G401 (cell line): ENCODE data around the gene AMBRA1. TPM values are rescaled to one million over a fixed set of nuclear protein-coding genes. Genes with fewer than 3 reads are reported as not detected.

Experiments
- DNase-seq: peaks from one replicate; pipeline ENCODE4 v3.0.0-alpha.2; 2015; ENCODE audit warnings: low spot score
- in situ Hi-C: cut with HindIII; loops from 2 replicates; pipeline ENCODE4 v1.10.0; 2016; ENCODE audit warnings: low sequenced_read_pairs, mixed read lengths
- total RNA-seq: library from RNA; depleted of rRNA; stranded (reverse); fragments of >200 nt; shearing (Covaris generic); gene quantifications from 2 replicates; pipeline ENCODE4 v1.2.3, GENCODE V29; 2014

AMBRA1 gene
- total RNA-seq, 1 experiment from 2014 or later = 44.6 TPM

DNA sequence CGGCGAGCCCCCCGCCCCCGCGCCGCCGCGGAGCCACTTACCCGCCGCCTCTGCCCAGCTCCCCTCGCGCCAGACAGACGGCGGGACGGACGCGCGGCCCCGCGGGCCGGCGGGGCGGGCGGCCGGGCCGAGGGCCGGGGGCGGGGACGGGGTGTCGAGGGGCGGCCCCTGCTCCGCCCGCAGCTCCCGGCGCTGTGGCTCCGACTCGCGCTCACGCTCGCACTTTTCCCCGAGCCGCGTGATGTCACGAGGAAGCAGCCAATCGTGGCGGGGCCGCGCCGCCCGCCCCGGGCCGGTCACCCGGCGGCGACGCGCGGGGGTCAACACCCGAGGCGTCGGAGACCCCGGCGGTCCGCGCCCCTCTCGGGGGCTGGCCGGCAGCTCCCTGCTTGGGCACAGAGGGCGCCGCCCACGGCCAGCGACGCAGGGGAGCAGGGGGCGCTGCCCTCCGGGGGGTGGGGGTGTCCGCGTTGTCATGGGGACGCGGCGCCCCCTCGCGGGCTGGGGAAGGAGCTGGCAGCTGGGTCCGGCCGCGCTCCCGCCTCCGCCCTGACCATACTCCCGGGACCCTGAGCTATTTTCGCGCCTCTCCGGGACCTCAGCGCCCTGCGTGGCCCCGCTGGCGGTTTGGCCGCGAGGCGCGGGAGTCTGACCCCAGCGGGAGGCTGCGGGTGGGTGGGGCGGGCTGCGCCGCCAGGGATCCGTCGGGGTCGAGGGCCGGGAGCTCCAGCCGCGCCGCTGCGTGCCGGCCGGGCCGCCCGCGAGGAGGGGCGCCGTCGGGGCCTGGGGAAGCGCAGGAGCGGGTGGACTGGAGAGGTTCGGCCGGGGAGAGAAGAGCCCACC, 202.0 kb downstream of the AMBRA1 start, which contains the start of gene CHRM4:
Gene CHRM4 (minus strand): TSS at position 199 of the 843 bp plus-strand sequence. CDS start 5,219 bp downstream, outside the sequence.
- in situ Hi-C loops = no loop called here
- DNase-seq = no peak

DNA sequence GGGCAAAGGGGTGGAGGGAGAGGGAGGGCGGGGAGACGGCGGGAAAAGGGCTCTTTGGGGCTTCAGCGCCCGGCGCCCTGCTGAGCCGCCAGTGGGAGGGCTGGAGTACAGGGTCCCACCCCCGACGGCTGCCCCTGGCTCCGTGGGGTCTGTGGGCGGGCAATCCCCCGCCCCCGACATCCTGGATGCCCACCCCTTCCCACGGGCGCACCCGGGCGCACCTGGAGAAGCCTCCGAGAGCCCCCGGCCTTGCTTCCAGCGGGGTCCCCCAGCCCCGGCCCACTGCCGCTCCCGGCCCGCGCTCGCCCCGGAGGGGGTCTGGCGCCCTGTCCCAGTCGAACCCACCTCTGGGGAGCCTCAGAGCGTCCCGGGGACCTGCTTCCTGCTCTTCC, 202.6 kb downstream of the AMBRA1 start:
- in situ Hi-C loops = no loop called here
- no peak for DNase-seq

DNA sequence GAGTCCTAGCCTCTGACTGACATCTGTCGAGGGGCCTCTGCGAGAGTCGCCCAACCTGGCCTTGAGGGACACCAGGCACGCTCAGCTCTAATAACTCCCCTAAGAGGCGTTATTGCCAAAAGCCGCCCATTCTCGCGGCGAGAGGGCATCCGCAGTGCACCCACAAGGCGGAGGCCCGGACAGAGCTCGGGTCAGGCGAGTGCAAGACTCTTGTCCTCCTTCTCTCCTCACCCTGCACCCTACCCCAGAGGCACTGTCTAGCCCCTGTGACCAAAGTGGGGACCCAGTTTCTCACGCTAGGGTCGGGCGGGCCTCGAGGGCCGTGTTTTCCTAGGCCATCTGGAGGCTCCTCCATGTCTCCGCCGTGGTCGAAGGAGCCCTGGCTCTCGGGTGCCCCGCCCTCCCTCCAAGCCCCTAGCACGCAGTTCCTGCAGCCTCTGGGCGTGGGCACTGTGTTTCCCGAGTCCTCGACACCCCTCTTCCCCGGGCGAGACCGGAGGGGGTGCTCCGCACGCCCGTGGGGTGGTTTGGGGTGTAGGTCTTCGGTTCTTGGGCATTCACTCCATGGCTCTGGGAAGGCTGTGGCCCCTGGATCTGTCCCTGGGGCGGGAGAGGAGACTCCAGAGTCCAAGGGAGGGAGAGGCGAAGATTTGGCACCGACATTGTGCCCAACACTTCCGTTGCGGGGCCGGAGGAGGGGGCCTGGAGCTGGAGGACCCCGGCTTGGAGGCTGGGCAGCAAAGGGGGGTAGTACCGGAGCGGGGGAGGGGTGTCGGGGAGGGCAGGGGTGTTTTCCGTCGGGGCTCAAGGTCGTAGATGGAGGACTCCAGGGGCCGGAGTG, 203.3 kb downstream of the AMBRA1 start:
- in situ Hi-C loops = no loop called here
- no peak for DNase-seq

DNA sequence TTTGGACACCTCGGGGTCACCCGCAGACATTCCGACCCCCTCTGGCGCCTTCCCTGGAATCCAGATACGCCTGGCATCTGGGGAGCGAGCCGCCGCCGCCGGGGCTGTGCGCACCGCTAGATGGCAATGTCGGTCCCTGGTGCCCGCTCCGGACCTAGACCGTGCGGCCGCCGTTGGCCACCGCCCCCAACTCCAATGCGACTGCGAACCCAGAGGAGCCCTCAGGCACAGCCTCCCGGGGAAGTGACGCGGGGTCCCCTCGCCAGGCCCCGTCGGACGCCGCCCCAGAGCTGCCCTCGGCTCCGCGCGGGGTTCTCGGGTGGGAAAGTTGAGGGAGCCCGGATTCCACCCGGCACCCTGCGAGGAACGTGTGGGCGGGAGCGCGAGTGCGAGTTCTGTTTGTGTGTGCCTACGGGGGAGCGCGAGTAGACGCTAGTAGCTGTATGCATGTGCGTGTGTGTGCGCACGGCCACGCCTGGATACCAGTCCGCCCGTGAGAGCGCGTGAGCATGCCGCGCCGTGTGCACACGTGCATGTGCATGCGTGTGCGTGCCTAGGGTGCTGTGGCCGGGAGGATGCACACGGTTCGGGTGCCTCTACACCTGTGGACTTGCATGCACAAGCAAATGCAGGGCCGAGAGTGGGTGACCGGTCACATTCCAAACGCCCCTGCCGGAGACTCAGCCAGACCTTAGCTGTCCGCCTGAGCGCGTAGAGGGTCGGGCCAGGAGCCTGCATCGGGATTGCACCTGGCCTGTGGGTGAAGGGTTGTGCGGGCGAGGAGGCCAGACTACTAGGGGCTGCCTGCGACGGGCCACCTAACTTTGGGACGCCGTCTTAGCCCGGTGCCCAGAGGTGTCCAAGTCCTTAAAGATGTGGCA, 204.1 kb downstream of the AMBRA1 start:
- peak; percentile 61 for DNase-seq
- in situ Hi-C loops = no loop called here

DNA sequence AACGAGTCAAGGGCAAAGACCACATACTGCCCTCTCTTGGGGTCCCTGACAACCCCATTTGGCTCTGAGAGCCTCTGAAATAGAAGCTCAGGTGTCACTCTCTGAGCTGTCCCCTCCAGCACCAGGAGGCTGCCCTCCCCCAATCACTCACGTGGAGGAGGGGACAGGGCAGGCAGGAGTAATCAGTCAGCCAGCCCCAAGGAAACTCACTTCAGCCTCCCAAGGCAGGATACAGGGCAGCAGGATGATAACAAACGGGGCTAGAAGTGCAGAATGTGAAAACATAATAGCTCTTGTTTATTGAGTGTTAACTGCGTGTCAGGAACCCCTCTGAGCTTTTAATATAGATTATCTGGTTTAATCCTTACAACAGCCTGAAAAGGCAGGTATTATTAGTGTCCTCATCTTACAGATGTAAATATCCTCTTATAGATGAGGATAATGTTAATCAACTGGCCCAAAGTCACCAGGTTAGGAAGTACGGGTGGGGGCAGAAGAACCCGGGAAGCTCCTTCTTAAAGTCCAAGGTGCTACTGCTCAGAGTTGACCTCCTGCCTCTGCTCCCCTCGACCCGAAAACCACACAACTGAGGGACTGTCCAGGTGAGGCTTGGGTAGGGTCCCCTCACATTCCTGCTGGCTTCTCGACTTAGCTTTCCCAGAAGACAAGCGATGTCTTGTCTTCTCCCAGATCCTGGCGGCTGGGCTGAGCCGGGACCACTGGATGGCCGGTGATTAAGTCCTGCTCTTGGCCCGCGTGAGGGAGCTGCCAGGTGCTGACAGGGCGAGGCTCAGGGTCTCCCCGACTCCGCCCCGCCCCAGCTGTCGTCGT, 205.0 kb downstream of the AMBRA1 start:
- no peak for DNase-seq
- in situ Hi-C loops = no loop called here

DNA sequence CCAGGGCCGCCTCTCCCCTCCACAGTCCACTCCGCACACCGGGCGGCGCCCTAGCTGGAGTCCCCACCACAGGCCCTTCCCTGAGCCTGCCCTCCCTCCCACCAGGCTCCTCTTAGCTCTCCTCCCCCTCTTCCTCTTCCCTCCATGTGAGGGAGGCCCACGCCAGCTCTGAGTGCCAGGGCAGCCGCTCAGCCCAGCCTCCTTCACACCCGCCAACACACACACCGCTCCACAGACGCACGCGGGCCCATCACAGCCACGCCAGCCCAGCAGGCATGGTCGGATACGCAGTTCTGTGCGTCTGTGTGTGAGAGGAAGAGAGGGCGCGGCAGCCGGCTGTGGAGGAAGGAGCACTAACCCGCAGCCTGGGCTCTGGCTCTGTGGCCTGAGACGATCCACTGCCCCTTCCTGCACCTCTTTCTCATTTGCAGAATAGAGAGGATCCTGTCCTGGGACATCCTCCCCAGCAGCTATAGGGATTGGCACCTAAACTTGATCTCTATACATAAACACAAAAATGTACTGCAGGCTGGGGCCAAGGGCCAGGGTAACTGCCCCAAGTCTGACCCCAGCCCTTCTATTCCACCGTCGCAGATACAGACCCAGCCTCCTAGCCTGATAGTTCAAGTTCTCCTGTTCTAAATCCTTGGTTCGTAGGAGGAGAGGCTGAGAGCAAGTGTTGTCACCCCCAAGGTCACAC, 205.8 kb downstream of the AMBRA1 start:
- no peak for DNase-seq
- in situ Hi-C loops = no loop called here

DNA sequence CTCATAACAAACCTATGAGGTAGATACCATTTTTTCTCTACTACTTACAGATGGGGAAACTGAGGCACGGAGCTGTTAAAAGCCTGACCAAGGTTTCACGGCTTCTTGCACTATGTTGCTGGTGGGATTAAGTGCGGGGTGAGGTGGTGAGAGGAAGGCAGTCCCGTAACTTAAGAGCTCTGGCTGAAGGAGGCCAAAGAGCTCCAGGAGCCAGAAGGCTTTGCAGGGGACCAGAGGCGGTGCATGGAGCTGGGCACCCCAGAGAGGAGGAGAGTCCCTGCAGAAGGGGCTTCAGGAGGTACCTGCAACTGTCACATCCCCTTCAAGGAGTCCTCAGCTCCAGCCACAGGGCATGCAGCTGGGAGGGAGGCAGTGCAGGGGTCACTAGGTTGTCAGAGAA, 206.4 kb downstream of the AMBRA1 start:
- in situ Hi-C loops = no loop called here
- DNase-seq = no peak

DNA sequence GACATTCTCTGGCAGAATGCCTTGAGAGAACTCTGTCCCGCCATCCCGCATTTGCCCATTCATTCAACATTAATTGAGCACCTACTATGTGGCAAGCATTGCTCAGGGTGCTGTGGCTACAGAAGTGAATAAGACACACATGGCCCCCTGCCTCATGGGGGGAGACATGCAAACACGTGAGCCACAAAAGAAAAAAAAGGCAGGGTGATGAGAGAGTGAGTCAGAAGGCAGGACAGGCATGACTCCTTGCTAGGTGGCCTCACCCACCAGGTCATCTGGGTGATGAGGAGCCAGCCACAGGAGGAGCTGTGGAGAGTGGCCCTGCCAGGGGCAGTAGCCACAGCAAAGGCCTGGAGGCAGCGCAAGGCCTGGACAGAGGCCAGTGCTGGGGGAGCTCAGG, 207.1 kb downstream of the AMBRA1 start:
- in situ Hi-C loops = no loop called here
- DNase-seq = no peak

DNA sequence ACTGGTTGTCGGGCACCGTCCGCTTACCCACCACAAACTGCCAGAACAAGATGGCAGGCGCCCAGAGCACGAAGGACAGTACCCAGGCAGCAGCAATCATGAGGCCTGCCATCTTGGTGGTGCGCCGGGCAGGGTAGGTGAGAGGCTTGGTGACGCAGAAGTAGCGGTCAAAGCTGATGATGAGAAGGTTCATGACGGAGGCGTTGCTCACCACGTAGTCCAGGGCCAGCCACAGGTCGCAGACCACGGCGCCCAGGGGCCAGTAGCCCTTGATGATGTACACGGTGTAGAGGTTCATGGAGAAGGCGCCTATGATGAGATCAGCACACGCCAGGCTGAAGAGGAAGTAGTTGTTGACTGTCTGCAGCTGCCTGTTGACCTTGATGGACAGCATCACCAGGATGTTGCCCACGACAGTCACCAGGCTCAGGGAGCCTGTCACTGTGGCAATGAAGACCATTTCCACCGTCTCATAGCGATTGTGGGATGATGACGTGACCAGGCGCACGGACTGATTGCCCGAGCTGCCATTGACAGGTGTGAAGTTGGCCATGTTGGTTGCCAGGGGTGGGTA, 207.7 kb downstream of the AMBRA1 start:
- DNase-seq = no peak
- in situ Hi-C loops = no loop called here

DNA sequence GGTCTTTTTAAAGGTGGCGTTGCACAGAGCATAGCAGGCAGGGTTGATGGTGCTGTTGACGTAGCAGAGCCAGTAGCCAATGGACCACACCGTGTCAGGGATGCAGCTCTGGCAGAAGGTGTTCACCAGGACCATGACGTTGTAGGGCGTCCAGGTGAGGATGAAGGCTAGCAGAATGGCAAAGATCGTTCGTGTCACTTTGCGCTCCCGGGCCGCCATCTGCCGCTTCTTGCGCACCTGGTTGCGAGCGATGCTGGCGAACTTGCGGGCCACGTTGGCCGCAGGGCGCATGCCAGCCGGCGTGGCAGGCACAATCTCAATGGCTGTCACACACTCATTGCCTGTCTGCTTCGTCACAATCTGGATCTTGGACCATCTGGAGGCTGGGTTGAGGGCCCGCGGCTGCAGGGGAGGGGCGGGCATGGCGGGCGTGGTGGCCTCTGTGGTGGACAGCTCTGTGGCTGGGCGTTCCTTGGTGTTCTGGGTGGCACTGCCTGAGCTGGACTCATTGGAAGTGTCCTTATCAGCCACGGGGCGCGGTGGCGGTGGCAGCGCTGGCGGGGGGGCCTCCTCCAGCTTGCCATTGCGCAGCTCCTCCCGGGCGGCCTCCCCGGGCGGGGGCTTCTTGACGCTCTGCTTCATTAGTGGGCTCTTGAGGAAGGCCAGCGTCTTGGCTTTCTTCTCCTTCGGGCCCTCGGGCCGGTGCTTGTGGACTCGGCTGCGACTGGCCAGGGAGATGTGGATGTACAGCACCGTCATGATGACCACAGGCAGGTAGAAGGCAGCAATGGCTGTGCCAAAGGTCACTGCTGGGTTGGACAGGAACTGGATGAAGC, 208.4 kb downstream of the AMBRA1 start:
- in situ Hi-C loops = no loop called here

DNA sequence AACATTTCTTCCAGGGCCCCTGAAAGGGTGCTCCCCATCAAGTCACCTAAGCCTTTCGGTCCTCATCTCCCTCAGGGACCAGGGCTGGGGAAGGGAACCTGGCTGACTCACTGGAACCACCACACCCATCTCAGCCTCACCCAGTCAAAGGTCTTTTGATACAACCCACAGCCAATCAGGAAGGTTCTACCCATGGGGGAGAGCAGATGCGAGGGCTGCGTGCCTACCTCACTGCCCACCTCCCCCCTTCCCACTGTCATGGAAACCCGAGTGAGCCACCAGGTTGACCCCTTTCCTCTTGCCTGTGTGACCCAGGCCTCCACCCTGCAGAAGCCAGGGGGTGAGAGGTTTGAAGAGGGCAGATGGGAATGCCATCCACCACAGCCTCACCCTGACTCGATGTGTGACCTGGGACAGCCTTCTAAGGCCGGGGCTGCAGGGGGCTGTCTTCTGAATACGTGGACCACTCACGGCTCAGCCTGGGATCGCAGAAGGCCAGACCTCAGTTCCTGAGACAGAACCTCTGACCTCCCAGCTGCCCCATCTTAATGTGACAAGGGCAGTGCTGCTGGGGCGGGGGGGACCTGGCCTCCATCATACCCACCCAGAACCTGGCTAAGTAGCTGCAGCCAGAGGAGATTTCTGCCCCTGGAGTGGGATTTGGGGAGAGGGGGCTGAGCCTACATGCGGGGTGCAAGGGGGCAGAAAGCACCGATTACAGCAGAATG, 209.7 kb downstream of the AMBRA1 start:
- DNase-seq = no peak
- in situ Hi-C loops = no loop called here

More for the DNA sequence above, 208.4 kb downstream of the AMBRA1 start:
- DNase-seq = no peak

DNA sequence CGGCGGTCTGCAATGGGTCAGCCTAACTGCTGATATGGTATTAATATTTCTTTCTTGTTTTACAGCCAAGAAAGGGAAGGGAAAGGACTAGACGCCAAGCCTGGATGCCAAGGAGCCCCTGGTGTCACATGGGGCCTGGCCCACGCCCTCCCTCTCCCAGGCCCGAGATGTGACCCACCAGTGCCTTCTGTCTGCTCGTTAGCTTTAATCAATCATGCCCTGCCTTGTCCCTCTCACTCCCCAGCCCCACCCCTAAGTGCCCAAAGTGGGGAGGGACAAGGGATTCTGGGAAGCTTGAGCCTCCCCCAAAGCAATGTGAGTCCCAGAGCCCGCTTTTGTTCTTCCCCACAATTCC, 210.4 kb downstream of the AMBRA1 start:
- DNase-seq = no peak
- in situ Hi-C loops = no loop called here

DNA sequence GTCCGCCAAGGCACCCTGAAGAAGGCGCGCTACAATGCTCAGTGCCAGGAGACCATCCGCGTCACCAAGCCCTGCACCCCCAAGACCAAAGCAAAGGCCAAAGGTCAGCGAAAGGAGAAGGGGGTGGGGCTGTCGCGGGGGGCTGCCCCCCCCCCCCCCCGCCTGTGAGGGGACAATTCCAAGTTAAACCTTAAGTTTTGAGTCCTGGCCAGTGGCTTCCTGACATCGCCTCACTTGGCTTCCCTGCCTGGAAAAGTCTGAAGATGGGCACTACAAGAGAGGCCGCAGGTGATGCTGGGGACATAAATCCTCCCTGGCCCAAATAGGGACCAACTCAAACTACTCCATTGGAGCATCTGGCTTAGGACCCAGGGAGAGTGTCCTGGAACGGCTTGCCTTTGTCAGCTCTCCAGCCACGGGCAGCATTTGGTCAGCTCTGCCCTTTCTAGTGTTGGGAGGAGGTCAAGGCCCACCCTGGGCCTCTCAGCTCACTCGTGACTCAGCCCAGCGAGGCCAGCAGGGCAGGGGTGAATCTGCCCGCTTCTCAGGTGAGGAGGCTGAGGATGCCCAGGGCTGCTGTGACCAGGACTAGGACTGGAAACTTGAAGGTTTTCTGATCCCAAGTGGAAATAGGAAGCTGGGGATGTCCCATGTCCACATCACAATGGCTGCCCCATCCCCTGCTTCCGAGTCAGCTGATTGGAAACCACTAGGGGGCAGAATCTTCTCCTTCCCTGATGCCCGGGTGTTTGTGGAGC, 211.0 kb downstream of the AMBRA1 start:
- DNase-seq = peak; percentile 47
- in situ Hi-C loops = no loop called here

DNA sequence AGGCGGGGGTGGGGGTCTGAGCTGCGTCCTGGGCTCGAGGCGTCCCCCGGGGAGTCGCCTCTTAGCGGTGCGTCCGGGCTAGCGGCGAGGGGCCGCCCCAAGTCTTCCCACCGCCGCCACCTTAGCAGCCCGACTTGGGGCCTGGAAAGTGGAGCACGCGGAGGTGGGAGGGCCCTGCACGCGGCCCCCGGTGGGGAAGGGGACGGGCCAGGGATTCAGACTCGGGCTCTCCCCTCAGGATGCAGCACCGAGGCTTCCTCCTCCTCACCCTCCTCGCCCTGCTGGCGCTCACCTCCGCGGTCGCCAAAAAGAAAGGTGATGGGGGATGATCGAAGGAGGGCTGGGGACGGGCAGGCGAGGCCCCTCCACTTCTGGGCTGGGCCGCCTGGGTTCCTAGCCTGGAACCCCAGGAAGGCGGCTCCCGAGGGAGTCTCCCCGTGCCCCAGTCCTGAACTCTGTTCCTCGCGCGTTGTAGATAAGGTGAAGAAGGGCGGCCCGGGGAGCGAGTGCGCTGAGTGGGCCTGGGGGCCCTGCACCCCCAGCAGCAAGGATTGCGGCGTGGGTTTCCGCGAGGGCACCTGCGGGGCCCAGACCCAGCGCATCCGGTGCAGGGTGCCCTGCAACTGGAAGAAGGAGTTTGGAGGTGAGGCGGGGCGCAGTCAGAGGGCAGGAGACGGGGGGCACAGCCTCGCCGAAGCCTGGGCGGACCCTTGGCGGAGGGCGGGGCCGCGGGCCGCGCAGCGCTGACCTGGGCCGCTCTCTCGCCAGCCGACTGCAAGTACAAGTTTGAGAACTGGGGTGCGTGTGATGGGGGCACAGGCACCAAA, 211.8 kb downstream of the AMBRA1 start:
- DNase-seq = no peak
- in situ Hi-C loops = no loop called here
